GM21737 (cell line): ENCODE measurements around the gene DEFB131A.
"Not testable (repeated sequence)": the region's sequence is repeated elsewhere in the genome, so short reads cannot be mapped to it uniquely, and the experiment has no call there.

ENCODE experiments used
- ATAC-seq: cut with Tn5 transposase; IDR thresholded peaks from one replicate; pipeline ENCODE4 v1.9.1; 2021; ENCODE audit warnings: mild to moderate bottlenecking, moderate library complexity; ENCODE audit not compliant: unreplicated experiment

Gene DEFB131A

DNA sequence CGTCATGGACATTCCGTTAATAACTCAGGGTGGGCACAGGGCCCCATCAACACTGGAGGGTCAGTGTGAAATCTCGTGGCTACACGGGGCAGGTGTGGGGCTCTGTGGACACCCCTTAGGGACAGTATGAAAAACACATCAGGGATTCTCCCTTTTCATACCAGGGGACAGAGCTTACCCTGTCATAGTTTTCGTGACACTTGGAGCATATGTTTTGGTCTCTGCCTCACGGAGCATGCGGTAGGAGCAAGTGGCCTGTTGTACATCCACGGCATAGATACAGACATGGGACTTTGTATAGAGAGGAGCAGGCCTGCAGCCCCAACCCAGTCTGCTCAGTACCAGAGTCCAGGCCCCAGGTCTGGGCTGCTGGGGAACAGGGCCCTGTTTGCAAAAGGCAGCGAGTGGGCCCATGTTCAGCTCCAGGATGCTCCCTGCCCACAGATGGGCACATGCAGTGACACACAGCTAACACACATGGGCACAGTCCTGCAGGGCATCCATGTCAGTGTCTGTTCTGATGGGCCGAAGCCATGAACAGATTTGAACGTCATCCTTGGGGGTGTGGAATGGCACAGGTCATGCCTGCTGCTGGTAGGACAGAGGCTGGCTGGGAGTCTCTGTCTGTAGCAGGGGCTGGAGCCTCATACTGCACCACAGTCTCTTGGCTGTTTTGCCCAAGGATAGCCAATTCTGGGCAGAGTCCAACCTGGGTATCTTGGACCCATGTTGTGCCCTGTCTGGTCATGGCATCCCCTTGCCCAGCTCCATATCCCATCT is 50.2 kb downstream of the DEFB131A start:
- not testable (repeated sequence) for ATAC-seq

DNA sequence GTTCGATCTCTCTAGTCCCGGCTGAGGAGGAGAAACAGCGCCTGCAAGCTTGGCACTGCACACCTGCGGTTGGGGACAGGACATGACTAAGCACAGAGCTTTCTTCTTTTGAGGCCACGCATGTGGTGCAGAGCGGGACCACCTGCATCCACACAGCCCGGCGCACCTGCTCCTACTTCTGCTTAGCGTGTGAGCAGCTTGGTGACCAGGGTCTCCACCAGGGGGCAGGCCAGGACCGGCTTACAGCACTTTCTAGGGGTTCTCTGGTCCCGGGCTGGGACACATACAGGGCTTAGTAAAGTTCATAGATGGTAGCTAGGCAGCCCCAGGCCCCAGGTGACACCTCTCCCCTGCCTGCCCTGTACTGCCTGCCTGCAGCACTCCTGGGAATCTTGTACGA is 51.2 kb downstream of the DEFB131A start:
- ATAC-seq = not testable (repeated sequence)

DNA sequence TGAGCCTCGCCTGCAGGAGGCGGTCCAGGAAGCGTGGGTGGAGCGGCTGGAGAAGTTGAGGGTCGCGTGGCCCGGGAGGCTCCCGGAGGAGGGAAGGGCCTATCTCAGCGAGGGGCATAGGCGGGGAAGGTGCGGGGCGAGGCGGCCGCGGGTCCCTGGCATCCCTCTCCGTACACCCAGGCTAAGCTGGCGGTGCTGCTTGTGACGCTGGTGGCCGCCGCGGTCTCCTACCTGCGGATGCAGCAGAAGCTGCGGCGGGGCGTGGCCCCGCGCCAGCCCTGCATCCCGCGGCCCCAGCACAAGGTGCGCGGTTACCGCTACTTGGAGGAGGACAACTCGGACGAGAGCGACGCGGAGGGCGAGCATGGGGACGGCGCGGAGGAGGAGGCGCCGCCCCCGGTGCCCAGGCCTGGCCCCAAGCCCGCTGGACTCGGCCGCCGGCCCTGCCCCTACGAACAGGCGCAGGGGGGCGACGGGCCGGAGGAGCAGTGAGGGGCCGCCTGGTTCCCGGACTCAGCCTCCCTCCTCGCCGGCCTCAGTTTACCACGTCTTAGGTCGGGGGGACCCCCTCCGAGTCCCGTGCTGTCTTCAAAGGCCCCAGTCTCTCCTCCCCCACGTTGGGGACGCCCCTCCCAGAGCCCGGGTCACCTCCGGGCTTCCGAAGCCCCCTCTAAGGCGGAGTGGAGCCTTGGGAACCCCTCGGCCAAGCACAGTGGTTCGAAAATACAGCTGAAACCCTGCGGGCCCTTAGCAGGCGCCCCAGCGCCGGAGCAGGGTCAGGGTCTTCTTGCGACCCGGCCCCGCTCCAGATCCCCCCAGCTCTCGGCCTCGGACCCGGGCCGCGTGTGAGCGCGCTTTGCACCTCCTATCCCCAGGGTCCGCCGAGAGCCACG is 53.6 kb downstream of the DEFB131A start:
- not testable (repeated sequence) for ATAC-seq

DNA sequence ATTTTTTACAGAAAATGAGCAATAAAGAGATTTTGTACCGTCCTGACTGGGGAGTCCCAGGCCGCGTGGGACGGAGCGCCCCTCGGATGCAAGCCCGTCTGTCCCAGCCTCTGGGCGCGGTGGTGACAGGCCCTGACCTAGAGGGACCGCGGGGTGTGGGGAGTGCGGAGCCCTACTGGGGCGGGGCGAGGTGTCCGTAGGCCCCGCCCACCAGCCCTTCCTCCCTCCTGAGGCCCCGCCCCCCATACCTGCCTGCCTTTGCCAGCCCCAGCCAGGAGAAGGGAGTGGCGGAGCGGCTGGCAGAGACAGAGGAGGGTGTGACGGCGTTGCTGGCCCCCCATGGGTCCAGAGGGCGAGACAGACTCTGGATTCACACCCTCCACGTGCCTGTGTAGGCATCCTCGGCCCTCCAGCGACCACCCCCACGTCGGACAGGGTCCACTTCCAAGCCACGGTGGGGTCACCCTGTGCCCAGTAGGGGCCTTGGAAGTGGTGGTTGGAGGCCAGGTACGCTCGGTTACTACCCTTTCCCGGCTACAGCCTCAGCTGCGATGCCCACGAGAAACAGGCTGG is 54.3 kb downstream of the DEFB131A start:
- ATAC-seq = not testable (repeated sequence)

DNA sequence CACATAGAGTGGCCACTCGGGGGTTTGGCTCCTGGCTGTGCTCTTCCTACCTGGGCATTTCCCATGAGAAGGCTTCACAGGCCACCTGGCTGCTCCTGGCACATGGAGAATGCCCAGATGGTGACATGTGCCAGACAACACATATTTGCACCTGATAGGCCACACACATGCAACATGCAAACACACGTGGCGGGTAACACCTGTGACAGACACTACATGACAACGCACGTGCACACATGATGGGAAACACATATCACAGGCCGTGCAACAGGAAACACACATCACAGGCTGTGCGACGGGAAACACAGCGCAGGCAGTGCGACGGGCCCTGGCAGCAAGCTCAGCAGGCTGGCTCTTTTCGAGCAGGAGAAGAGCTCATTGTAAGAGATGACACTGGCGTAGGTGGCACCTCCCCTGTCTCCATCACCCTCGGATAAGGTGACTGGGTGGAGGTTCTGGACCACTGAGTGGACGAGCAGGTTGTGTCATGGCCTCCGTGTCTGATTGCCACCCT is 55.8 kb downstream of the DEFB131A start:
- ATAC-seq = not testable (repeated sequence)
